Esophagus muscularis mucosa (tissue), 4 donors: ENCODE data around the gene ERBB4.

Source experiments
- EP300 ChIP-seq: sonication (generic); formaldehyde crosslinking; IDR thresholded peaks from one replicate; pipeline ENCODE4 v1.6.1; 2017; ENCODE audit warnings: antibody characterized with exemption
- POLR2A ChIP-seq: fragments of 450-650 bp; IDR thresholded peaks from one replicate; pipeline ENCODE4 v1.6.1; 2017; ENCODE audit warnings: antibody characterized with exemption, moderate library complexity, mild to moderate bottlenecking, low read depth
- POLR2AphosphoS5 ChIP-seq, 2 donors: sonication (generic); formaldehyde crosslinking; IDR thresholded peaks; one replicate each; pipeline ENCODE4 v1.6.1; 2017; ENCODE audit warnings: antibody characterized with exemption in 2 of 2
- TF ChIP-seq, protein P1 (sequence below), 3 experiments: fragments of 200-600 bp in 2 of 3; fragments of 450-650 bp in 1 of 3; sonication (generic) in 2 of 3; IDR thresholded peaks; one replicate each; pipeline ENCODE4 v1.5.1; 2017 to 2019; ENCODE audit warnings: antibody characterized with exemption in 3 of 3, mild to moderate bottlenecking in 2 of 3, moderate library complexity in 1 of 3

DNA sequence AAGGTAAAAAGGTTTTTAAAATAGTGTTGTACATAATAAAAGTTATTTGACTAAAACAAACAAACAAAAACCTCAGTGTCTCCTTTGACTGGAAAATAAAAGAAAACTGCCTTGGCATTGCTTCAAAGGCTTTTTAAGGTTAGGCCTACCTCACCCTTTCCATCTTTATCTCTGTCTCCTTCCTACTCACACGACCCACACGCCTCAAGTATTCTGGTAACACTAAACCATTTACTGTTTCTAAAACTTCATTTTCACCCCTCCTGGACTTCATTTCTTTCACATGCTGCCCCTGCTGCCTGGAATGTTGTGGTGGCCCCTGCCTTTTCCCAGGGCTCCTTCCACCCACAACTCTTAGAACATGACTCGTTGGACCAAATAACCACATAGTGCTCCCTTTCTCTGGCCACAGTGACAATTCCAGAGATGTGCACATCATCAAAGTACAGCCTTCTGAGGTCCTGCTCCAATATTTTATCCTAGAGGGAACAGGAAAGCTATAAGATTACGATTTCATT lies 54.0 kb downstream of the ERBB4 start:
- TF ChIP-seq, protein P1, sequence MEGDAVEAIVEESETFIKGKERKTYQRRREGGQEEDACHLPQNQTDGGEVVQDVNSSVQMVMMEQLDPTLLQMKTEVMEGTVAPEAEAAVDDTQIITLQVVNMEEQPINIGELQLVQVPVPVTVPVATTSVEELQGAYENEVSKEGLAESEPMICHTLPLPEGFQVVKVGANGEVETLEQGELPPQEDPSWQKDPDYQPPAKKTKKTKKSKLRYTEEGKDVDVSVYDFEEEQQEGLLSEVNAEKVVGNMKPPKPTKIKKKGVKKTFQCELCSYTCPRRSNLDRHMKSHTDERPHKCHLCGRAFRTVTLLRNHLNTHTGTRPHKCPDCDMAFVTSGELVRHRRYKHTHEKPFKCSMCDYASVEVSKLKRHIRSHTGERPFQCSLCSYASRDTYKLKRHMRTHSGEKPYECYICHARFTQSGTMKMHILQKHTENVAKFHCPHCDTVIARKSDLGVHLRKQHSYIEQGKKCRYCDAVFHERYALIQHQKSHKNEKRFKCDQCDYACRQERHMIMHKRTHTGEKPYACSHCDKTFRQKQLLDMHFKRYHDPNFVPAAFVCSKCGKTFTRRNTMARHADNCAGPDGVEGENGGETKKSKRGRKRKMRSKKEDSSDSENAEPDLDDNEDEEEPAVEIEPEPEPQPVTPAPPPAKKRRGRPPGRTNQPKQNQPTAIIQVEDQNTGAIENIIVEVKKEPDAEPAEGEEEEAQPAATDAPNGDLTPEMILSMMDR (IDR thresholded peaks at IDR 0.05) = no peak
- TF ChIP-seq EP300 = no peak
- TF ChIP-seq POLR2A = no peak
- TF ChIP-seq POLR2AphosphoS5 (IDR thresholded peaks at IDR 0.05) = no peak
